22Rv1 (cell line): ENCODE data around the gene ZNF581.

Source experiments
- ZFX ChIP-seq: fragments of 450-650 bp; IDR thresholded peaks from 2 replicates; pipeline ENCODE4 v1.6.1; 2017; ENCODE audit warnings: antibody characterized with exemption, borderline replicate concordance
- TF ChIP-seq, protein P1 (sequence below): fragments of 450-650 bp; IDR thresholded peaks from 2 replicates; pipeline ENCODE4 v1.5.1; 2017; ENCODE audit warnings: mild to moderate bottlenecking

GRCh38 chr19:55647732-55648584, 4.5 kb downstream of the ZNF581 start, which contains the start of gene CCDC106:
- TF ChIP-seq, protein P1, sequence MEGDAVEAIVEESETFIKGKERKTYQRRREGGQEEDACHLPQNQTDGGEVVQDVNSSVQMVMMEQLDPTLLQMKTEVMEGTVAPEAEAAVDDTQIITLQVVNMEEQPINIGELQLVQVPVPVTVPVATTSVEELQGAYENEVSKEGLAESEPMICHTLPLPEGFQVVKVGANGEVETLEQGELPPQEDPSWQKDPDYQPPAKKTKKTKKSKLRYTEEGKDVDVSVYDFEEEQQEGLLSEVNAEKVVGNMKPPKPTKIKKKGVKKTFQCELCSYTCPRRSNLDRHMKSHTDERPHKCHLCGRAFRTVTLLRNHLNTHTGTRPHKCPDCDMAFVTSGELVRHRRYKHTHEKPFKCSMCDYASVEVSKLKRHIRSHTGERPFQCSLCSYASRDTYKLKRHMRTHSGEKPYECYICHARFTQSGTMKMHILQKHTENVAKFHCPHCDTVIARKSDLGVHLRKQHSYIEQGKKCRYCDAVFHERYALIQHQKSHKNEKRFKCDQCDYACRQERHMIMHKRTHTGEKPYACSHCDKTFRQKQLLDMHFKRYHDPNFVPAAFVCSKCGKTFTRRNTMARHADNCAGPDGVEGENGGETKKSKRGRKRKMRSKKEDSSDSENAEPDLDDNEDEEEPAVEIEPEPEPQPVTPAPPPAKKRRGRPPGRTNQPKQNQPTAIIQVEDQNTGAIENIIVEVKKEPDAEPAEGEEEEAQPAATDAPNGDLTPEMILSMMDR = no peak
- no peak for TF ChIP-seq ZFX
